ENCODE data around the gene ARCN1. TPM values are rescaled to one million over a fixed set of nuclear protein-coding genes. Genes with fewer than 3 reads are reported as not detected.

Gene ARCN1
- total and polyA plus RNA-seq, 9 of the 15 experiments (the other 6 are each of a cell fraction or from before 2014, with no cell fraction given) = 30.0 to 224 (median 76.4) TPM

DNA sequence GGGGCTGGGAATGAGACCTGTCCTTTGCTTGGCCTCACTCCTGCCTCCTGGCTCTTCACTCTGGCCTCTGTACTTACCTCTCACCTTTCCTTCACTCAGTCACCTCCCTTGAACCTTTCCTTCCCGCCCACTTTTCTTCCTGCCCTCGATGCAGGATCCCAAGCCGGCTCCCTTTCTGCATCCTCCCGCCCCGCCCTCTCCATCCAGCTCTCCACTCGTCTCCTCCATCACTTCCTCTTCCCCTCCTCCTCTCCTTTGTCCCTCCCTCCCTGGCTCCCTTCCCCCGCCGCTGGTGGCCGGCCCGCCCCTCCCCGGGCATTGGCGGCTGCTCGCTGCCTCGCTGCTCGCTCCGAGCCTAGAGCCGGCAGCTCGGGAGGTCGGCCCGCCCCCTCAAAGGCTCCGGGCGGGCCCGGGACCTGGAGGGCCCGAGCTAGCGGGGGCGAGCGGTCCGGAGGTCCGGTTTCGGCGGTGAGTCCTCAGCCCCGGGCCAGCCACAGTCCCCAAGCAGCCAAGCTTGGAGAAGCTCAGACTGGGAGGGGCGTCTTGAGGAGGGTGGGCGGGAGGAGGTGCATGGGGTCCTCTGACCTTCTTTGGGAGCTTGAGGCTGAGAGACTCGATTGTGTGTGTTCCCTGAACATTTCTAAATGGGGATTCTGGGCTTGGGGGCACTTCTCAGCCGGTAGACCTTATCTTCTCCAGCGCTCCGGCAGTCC, 49.0 kb downstream of the ARCN1 start (continued):
- TF ChIP-seq CEBPG (CRISPR knock-in tag; IDR thresholded peaks at IDR 0.05) (no peak), CEBPG (tag; conservative IDR thresholded peaks at IDR 0.05 in 1 of 2, IDR thresholded peaks at IDR 0.05 in 1 of 2) (no peak), CHAMP1 (IDR thresholded peaks at IDR 0.05) (no peak), L3MBTL2 (IDR thresholded peaks at IDR 0.05) (peak; percentile 58), FOXA3 (CRISPR knock-in tag; conservative IDR thresholded peaks at IDR 0.05 in 1 of 2, IDR thresholded peaks at IDR 0.05 in 1 of 2) (no peak), ZKSCAN1 (IDR thresholded peaks at IDR 0.05; ENCODE audit: low read depth, low read length) (no peak), EP400 (IDR thresholded peaks at IDR 0.05) (peak; percentile 68; the same call in 1 of the 2 replicates), ZNF224 (CRISPR knock-in tag; IDR thresholded peaks at IDR 0.05) (no peak), DEAF1 (CRISPR knock-in tag; IDR thresholded peaks at IDR 0.05) (no peak), SIN3A (IDR thresholded peaks at IDR 0.05; ENCODE audit: borderline replicate concordance in 2 of 2, control insufficient read depth in 1 of 2, low read depth in 2 of 2, low read length in 2 of 2) (no peak), CHD1 (IDR thresholded peaks at IDR 0.05; ENCODE audit: low read length) (peak; percentile 47), CXXC5 (CRISPR knock-in tag; IDR thresholded peaks at IDR 0.05) (no peak), ARID2 (IDR thresholded peaks at IDR 0.05) (no peak), HOXB6 (CRISPR knock-in tag; IDR thresholded peaks at IDR 0.05; ENCODE audit: borderline replicate concordance) (no peak), DDX20 (tag; IDR thresholded peaks at IDR 0.05; ENCODE audit: low read depth) (no peak), ZHX1 (conservative IDR thresholded peaks at IDR 0.05; ENCODE audit: low read length) (no peak)
- TF ChIP-seq, protein P1, sequence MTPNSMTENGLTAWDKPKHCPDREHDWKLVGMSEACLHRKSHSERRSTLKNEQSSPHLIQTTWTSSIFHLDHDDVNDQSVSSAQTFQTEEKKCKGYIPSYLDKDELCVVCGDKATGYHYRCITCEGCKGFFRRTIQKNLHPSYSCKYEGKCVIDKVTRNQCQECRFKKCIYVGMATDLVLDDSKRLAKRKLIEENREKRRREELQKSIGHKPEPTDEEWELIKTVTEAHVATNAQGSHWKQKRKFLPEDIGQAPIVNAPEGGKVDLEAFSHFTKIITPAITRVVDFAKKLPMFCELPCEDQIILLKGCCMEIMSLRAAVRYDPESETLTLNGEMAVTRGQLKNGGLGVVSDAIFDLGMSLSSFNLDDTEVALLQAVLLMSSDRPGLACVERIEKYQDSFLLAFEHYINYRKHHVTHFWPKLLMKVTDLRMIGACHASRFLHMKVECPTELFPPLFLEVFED (CRISPR knock-in tag; conservative IDR thresholded peaks at IDR 0.05) = peak; percentile 81; the same call in 1 of the 2 replicates
- TF ChIP-seq, protein P2, sequence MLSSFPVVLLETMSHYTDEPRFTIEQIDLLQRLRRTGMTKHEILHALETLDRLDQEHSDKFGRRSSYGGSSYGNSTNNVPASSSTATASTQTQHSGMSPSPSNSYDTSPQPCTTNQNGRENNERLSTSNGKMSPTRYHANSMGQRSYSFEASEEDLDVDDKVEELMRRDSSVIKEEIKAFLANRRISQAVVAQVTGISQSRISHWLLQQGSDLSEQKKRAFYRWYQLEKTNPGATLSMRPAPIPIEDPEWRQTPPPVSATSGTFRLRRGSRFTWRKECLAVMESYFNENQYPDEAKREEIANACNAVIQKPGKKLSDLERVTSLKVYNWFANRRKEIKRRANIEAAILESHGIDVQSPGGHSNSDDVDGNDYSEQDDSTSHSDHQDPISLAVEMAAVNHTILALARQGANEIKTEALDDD (IDR thresholded peaks at IDR 0.05) = no peak

Data from K562 (cell line).